Activated CD4-positive, alpha-beta T cell treated with anti-CD3 and anti-CD28 coated beads for 24 hours (primary cell): ENCODE measurements around the gene SOHLH1.
A peak's percentile ranks its signal among the peaks of the same experiment; 100 is the strongest.

ENCODE experiments used
- DNase-seq, 2 donors: peaks; one replicate each; pipeline ENCODE4 v3.0.0-alpha.2; 2020; ENCODE audit warnings: low read depth in 2 of 2

The SOHLH1 gene

DNA sequence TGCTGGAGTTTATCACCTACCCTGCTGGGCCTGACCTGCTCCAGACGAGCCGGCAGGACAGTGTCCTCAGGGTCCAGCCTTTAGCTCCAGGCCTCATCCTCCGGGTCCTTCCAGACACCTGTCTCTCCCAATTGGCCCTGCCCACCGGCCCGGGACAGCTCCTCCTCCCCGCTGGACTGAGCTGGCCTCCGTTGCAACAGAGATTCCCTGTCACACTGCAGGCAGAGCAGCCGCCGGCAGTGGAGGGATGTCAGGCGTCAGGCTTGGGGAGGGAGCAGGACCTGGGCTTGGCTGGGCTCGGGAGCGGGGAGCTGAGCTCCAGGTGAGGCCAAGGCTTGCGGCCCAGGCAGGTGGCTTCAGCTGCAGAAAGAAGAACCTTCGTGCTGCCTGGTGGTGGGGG lies 4.4 kb upstream of the SOHLH1 start:
- no peak for DNase-seq

DNA sequence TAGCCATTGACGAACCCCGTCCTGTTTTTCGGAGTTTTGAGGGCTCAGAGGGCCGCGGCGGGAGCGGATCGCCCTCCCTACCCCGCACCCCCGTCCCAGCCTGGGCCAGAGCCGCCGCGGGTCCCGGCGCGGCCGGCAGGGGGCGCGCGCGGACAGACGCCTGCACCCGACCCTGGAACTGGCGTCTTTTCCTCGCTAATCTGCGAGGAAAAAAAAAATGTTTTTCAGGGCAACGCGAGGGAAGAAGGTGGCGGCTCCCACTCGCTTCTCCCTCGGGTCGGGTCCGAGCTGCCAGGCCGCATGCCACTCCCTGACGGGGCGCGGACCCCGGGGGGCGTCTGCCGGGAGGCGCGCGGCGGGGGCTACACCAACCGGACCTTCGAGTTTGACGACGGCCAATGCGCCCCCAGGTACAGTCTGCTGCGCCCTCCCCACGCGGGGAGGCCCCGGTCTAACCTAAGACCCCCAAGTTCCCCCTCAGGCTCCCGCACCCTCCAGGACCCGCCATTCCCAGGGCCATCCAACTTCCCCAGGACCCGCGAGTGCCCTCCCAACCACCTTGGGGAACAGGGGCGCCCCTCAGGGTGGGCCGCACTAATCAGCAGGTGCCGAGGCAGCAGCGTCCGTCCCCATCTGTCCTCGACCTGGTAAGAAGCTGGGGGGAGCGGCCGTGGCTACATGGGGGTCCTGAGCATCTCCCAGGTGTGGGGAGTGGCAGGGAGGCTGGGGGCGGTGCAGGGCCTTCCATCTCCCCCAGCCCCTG lies 2.9 kb upstream of the SOHLH1 start, which contains the start of gene KCNT1:
TSS of gene KCNT1 (plus strand) at position 227 of the 763 bp plus-strand sequence. CDS start at position 301, 74 bp downstream.
- peak; percentile 36 to 52 for DNase-seq

DNA sequence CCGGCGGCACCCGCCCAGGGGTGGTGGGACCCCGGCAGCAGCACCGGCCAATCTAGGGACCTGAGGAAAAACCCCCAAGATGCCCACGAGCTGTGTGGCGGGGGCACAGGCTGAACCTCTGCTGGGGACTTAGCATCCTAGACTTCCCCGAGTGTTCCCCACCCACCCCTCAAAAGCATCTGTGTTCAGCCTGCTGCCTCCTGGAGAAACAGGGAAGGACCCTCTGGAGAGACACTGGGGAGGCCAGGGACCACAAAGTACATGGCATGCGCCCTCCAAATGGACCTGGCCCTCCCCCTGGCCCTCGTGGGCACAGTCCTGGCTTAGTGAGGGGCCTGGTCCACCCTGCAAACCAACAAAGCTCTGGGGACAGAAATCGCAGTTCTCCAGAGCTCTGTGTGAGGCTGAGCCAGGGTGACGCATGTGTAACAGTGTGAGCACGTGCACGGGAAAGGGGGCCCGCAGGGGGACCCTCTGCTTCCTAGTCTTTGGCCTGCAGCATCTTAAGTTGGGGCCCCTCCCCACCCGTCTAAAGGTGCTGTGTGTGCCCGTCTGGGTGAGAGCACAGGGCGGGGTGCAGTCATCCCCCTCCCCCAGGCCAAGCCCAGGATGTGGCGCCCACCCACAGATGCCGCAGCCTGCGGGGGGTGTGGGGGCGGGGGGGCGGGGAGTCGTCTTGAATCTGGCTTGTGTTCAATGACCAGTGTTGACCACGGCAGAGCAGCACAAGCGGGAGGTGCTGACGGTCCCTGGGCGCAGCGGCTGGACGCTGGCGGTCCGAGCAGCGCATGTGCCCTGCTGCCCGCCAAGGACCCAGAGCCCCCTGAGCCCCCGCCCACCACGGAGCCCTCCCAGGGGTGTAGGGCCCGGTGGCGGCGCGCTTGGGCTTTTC lies 2.0 kb upstream of the SOHLH1 start:
- DNase-seq, result no peak

DNA sequence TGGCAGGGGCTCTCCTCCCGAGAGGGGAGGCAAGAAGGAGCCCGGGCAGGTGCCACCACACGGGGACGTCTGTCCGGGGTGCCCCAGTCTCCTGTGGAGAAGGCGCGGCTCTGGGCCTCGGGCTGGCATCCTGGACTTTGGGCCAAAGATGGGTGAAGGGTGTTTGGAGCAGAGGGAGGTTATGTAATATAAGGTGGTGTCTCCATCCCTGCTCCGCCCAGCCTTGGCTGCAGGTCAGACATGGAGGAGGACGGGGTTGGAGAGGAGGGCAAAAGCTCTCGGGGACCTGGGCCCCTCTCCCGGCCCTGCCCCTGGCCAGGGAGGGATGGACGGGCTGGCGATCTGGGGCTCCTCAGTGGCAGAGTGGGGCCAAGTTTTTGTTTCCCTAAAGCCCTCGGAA lies 1.2 kb upstream of the SOHLH1 start:
- DNase-seq, result no peak

DNA sequence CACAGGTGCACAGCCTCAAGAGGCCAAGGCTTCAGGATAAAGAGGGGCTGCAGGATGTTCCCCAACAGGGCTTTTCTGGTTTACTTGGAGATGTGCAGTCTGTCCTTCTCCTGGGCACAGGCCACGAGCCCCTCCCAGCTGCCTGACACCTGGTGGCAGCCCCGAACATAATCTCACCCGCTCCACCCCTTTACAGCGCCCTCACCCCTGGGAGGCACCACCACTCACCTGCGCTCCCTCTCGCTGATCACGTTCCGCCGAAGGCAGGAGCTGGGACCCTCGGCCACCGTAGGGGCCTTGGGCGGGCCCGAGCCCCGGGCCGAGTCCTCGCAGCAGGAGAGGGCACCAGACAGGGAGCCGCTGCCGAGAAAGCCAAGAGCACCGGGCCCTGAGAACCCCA lies 514 bp downstream of the SOHLH1 start:
- no peak for DNase-seq

DNA sequence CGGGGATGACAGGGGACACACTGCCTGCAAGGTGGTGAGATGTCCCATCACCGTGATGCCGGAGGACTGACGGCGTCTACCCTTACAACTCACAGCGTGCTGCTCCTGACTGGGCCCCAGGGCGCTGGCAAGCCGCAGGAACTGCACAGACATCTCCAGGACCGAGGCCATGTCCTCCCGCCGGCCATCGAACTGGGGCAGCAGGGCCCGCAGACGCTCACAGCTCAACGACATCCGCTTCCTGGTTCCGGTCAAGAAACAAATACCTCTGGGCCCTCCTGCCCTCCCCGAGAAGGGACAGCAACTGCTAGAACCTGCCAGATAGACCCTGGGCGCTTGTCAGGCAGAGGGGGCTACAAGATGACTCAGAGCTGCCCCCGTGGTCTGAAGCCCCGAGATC lies 1.0 kb downstream of the SOHLH1 start:
- no peak for DNase-seq

DNA sequence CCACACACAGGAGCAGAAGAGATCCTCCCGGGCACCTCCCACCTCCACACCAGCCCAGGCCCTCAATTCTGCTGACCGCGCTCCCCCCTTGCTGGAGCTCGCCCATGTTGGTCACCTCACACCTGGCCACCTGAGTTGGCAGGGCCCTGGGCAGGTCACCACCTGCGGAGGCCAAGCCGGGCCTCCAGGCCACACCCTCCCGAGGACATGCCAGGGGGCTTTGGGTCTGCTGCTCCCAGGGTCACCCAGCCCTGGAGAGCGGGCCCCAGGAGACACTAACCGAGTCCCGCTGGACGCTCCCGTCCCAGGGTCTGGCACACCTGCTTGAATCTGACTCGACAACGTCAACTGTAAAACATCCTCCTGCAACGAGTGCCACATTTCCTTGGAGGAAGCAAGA lies 2.1 kb downstream of the SOHLH1 start:
- DNase-seq, result no peak

DNA sequence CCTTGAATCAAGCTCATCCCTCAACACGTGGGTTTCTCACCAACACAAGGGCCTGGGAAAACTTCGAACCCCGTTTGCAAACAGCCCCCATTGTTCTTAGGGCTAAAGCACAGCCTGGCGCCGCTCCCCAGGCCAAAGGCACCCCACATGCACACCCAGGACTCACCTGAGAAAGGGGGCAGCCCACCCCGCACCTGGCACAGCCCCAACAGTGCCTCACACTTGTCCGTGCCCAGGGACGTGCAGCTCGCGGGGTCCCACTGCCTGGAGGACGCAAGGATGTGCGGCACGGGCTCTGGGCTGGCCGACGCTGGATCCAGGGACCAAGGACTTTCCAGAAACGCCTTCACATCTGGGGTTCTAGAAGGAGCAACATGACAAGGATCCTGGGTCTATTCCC lies 2.8 kb downstream of the SOHLH1 start:
- no peak for DNase-seq

DNA sequence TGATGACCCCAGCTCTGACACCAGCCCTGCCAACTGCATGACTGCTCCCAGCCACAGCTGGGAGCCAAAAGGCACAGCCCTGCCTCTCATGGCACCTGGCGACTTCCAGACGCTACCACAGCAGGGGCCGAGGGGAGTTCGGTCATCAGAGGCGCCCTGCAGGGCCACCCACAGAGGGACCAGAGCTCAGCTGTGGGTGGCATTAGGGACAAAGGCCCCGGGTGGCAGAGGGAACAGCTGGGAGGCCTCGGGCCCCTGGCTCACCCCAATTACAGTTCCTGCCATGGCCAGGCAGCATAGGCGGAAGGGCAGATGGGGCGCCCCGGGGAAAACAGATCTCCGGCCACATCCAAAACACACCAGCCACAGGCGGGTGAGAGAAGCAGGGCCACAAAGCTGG lies 3.6 kb downstream of the SOHLH1 start:
- no peak for DNase-seq

DNA sequence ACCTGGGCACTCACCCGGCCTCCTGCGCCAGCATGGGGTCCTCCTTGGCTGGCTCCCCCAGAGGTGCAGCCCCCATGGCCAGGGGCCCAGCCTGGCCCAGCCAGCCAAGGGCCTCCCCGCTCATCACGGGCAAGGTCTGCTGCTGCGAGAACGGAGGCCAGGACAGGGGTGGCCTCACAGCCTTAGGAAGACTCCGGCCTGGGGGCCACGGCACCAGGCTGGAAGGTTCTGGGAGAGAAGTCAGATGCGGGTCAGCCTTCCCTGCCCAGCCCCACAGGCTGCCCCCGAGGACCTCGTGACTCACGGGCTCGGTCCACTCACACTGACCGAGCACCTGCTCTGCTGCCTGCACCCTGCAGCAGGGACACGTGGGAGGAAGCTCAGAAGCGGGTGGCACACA lies 4.2 kb downstream of the SOHLH1 start:
- DNase-seq, result no peak

DNA sequence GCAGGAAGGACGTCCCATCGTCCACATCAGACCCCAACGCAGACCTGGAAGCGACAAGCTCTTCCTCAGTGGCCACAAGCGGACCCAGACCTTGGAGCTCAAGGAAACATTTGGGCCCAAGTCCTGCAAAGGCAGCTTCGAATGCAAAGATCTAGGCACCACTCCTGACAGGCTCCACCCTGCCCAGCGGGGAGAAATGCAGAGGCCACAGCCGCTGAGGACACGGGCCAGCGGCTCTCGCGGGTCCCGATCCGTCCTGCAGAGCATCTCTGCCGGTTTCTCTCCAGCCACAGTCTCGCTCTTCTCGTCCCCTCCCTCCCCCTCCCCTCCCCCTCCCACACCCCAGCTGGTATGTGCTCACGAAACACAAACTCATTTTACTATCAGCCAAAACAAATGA lies 4.9 kb downstream of the SOHLH1 start:
- no peak for DNase-seq

DNA sequence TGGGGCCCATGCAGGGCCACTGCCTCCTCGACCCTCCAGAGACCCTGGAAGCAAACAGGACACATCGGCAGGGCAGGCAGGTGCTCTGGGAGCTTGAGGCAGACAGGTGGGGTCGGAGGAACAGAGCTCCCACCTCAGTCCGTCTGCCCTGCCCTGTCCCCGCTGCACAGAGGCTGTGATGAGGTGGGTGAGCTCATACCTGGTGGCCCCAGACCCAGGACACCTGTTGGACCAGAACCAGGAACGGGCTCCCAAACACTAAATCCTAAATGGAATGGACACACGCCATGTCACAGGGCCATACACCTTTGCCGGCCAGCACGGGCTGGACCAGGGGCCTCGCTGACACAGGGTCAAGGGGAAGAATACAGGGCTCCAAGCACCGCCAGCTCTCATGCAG lies 5.5 kb downstream of the SOHLH1 start:
- no peak for DNase-seq

DNA sequence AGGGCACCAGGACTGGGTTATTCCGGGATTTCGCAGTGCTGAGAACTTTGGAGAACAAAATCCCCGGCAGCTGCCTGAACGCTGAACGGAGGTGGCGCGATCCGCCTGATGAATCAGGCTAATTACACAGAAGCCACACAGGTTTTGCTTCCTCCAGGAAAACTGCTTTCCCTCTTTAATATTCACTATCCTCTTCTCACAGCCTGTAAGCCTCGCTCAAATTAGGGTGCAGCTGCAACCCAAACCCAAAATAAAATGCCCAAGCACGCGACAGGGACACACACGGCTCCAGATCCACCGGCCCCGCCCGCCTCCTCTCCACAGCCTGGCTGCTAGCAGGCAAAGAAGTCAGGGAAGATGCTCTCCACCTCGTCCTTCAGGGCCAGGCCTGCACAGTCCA lies 6.0 kb downstream of the SOHLH1 start:
- DNase-seq, result no peak

DNA sequence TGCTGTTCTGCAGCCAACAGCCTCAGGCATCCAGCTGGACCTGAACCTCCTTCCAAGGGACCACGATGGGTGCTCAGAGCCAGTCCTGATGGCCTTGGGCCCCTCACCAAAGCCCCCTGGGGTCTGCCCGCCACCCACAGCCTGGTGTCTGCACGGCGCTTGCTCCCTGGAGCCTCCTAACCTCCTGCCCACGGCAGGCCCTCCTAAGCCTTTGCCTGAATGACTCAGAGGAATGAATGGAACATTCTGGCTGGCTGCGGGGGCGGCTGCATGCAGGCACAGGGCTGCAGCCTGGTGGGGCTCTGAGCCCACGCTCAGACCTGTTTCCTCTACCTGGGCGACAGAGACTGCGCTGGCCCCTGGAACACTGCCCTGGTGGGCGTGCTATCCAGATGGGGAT lies 6.9 kb downstream of the SOHLH1 start:
- no peak for DNase-seq

DNA sequence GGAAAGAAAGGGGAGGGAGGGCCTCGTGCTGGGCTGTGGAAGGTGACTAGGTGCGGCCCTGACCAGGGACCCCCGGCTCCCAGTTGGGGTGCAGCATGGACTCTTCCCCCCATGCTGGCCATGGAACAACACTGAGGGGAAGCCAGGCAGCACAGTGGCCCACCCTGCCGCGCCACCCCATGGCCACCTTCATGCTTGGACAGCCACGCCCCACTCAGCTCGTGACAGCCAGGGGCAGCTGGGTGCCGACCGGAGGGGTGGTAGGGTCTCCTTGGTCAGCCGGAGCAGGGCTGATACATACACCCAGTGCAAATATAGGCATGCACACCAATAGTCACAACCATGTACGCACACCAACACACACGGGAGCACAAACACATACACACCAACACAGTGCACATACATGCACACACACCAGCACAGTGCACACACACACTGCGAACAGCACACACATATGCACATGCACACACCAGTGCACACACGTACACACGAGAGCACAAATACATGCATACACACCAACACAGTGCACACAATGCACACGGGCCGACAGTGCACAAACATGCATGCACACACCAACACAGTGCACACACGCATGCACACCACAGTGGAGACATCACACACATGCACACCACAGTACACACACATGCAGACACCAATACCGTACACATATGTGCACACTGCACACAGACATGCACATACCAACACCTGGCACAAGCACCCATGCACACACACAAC lies 8.3 kb downstream of the SOHLH1 start:
- DNase-seq, result no peak

DNA sequence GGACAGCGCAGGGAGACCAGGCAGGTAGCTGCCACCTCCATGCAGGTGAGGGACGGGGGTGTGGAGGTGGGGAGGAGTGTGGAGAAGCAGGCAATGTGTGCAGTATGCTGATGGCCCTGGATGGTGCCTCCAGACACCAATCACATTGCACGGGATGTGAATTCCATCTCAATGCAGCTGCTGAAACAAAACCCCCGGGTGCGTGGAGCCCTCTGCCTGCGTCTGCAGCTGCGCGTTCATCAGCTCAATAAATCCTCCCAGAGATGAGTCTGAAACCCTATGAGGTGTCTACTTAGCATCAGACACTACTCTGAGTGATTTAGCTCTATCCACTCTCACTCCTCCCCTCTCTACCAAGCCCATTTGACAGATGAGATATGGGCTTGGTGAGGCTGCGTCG lies 10.3 kb downstream of the SOHLH1 start:
- DNase-seq, result no peak

DNA sequence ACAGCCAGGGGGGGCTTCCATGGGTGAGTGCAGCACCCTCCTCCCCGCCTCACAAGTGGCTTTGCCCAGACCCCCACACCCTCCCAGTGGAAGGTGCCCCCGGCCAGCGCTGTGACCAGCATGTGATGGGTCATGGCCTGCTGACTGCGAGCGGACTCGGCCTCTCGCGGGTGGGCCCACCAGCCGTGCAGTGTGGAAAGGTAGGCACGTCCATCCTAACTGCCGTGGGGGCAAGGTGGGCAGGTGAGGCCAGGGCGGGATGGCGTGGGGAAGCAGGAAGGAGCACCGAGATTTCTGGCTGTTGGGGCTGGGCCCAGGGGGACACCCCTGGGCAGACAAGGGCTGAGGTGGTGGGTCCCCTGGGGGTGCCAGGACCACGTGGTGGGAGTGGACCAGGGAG lies 12.1 kb downstream of the SOHLH1 start:
- no peak for DNase-seq

DNA sequence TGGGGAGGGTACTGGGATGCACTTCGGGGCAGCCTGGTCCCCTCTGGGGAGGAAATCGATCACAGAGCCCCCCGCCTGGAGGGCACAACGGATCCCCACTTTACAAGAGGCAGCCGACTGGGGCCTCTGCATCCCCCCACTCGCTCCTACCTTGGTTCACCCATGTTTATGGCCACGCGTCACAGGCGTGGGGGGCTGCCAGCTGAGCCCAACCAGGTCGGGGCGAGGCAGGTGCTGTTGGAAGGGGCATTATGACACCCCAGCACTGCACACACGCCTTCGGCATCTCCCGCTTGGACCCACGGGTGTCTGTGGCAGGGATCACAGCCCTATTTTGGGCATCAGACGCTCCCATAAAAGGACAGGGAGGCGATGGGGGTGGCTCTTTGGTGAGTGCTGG lies 14.6 kb downstream of the SOHLH1 start:
- no peak for DNase-seq

DNA sequence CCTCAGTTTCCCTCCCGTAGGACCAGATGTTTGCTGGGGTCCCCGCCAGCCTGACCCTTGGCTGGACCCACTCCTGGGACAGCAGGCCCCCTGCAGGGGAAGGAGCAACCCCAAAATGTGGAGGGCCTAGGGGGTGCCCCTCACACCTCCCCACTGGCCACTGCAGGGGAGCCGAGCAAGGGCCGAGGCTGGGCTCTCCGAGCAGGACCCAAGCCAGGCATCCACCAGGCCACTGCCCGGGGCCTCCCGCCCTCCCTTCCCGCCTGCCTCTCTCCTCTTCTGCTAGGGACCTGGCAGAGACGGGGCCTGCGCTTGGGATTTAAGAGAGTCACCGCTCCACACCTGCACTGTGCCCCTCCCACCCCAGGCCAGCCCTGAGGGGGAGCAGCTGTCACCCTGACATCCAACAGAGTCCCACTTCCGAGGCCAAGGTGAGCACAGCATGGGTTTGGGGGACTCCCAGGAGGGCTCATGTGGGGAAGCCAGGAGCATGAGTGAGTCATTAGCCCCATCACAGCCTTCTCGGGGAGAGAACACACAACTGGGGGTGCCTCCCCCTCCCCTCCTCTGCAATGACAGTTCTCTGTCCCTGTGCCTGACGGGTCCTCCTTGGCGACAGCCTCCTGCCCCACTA lies 15.8 kb downstream of the SOHLH1 start:
- DNase-seq, result no peak

DNA sequence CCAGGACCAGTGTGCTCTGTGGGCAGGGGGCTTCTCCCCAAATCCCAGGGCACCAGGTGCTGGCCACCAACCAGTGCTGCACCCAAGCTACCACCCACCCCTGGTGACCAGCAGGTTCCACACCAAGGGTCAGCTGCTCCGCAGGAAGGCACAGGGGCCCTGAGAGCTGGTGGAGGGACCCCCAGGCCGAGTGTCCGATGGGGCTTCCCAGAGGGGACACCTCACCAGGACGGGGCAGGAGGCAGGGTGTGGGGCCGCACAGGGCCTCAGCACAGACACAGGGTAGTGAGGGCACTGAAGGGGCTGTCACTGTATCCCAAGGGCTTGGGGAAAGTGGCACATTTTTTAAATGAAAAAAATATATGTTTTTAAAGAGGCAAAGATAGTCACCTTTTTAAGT lies 18.1 kb downstream of the SOHLH1 start:
- DNase-seq, result no peak

DNA sequence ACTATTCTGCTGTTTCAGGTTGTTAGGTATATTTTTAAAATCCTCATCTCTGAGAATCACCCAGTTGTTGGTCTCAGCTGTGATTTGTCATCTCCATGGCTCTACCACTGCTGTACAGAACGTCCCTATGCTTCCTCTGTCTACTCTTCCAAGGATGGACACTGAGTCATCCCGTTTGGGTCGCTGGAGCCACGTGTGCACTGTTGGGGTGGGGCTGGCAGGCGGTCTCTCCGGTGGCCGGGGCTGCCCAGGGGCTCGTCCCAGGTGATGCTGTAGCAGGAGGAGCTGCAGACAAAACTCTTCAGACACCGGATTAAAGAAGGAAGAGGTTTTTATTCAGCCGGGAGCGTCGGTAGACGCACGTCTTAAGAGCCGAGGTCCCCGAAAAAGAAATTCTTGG lies 19.2 kb downstream of the SOHLH1 start:
- no peak for DNase-seq
